Measurements from ENCODE around the gene IER2. TPM values are rescaled to one million over a fixed set of nuclear protein-coding genes. Genes with fewer than 3 reads are reported as not detected.
"Not testable (repeated sequence)": the region's sequence is repeated elsewhere in the genome, so short reads cannot be mapped to it uniquely, and the experiment has no call there.

Gene IER2
- total RNA-seq, 1 experiment from 2014 or later: 247 TPM

DNA sequence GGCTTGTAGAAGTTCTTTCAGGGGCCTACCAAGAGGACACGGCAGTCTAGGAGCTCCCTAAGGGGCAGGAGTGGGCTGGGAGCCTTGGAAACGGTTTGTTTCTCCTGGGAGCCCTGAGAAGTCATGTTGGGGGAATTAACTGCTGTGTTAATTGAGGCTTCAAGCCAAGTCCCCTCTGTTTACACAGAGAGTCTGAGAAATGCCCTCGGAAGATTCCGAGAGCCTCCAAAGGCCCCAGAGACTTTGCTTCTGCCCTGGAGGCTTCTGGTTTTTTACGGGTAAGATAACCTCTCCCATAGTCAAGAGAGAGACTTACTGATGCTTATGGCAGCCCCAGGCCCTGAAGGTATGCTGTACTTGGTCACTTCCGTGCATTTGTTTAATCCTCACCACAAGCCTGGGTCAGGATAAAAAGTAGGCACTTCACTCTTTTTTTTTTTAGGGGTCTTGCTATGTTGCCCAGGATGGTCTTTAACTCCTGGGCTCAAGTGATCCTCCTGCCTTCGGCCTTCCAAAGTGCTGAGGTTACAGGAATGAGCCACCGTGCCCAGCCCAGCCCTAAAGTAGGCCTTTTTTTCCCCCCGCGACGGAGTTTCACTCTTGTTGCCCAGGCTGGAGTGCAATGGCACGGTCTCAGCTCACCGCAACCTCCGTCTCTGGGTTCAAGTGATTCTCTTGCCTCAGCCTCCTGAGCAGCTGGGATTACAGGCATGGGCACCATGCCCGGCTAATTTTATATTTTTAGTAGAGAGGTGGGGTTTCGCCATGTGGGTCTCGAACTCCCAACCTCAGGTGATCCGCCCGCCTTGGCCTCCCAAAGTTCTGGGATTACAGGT is 15.2 kb downstream of the IER2 start:
- POLR2A ChIA-PET: interaction anchor here (0.6 to 4.1 kb wide), 6 partner anchors 10 to 409 kb away, joined by 3 to 36 read pairs (median 7); partner anchors contain the start of genes IER2 and STX10
- no peaks in the 10 kb centered on the region for H3K9me2 ChIP-seq (ENCODE audit: insufficient read depth)
- CTCF ChIA-PET: interaction anchor here (0.8 to 1.9 kb wide), 2 partner anchors 29 to 188 kb away, joined by 3 to 7 read pairs; no protein-coding TSS in a partner anchor
- no peaks in the 10 kb centered on the region for H3K27me3 ChIP-seq (ENCODE audit: insufficient read depth, low read length)
- DNase-seq (ENCODE audit: low read depth, low spot score) (no peak), ATAC-seq (no peak)
- no peak for TF ChIP-seq SRF (IDR thresholded peaks at IDR 0.05; ENCODE audit: low read depth)
- H2AFZ ChIP-seq (ENCODE audit: low read depth, low read length, poor library complexity, severe bottlenecking): no peak overlapping the region
- H3K4me2 ChIP-seq (ENCODE audit: low read length): peak overlapping the region; percentile 79
- BruUV-seq (replicated peaks): no TSS peak
- H3K79me2 ChIP-seq (ENCODE audit: insufficient read depth, low read length): peaks cover 8% of the 10 kb centered on the region; the same call in 1 of the 2 replicates
- intact Hi-C loops (cut with micrococcal nuclease): no loop called here
- peak overlapping the region in 1 of 2 experiments; percentile 54; a peak in 2 of 4 replicates for H3K4me3 ChIP-seq (replicated peaks in 1 of 2; ENCODE audit: low read depth in 1 of 2, low read length in 2 of 2)
- no peaks in the 10 kb centered on the region for H3K9me3 ChIP-seq (ENCODE audit: control insufficient read depth in 1 of 2, insufficient read depth in 1 of 2, low read depth in 1 of 2, low read length in 2 of 2)
- H4K20me1 ChIP-seq (ENCODE audit: insufficient read depth): no peaks in the 10 kb centered on the region
- H3K36me3 ChIP-seq (ENCODE audit: control insufficient read depth in 1 of 2, insufficient read depth in 2 of 2, low read length in 2 of 2): no peaks in the 10 kb centered on the region
- peak overlapping the region; percentile 86 for H3K9ac ChIP-seq (ENCODE audit: low read length)
- RAD21 ChIA-PET (ENCODE audit: low non-redundant PET in 1 of 2, low total read pairs in 2 of 2, uncharacterized antibody in 2 of 2, unreplicated experiment in 2 of 2): no interaction called here
- H3K27ac ChIP-seq (ENCODE audit: low read depth, low read length): peak overlapping the region; percentile 99
- peaks cover 89 to 99% of the 10 kb centered on the region in 2 experiments for H3K4me1 ChIP-seq (ENCODE audit: control insufficient read depth in 1 of 2, insufficient read depth in 2 of 2, low read length in 2 of 2)

DNA sequence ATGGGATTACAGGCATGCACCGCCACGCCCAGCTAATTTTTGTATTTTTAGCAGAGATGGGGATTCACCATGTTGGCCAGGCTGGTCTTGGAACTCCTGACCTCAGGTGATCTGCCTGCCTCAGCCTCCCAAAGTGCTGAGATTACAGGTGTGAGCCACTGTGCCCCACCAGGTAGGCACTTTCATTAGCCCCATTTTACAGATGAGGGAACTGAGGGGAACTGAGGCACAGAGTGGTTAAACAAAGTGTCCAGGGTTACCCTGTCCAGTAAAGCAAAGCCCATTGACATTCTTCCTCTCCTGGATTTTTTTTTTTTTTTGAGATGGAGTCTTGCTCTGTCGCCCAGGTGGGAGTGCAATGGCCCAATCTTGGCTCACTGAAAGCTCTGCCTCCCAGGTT is 15.9 kb downstream of the IER2 start:
- DNase-seq (ENCODE audit: low read depth, low spot score); H3K79me2 ChIP-seq (ENCODE audit: insufficient read depth, low read length); H3K4me3 ChIP-seq (replicated peaks in 1 of 2; ENCODE audit: low read depth in 1 of 2, low read length in 2 of 2); H3K27me3 ChIP-seq (ENCODE audit: insufficient read depth, low read length); intact Hi-C loops (cut with micrococcal nuclease); H3K9me2 ChIP-seq (ENCODE audit: insufficient read depth); CTCF ChIA-PET; BruUV-seq (replicated peaks); H3K36me3 ChIP-seq (ENCODE audit: control insufficient read depth in 1 of 2, insufficient read depth in 2 of 2, low read length in 2 of 2); RAD21 ChIA-PET (ENCODE audit: low non-redundant PET in 1 of 2, low total read pairs in 2 of 2, uncharacterized antibody in 2 of 2, unreplicated experiment in 2 of 2); H4K20me1 ChIP-seq (ENCODE audit: insufficient read depth); ATAC-seq; H2AFZ ChIP-seq (ENCODE audit: low read depth, low read length, poor library complexity, severe bottlenecking); H3K9me3 ChIP-seq (ENCODE audit: control insufficient read depth in 1 of 2, insufficient read depth in 1 of 2, low read depth in 1 of 2, low read length in 2 of 2): not testable (repeated sequence)
- Histone ChIP-seq H3K9ac (ENCODE audit: low read length) (peak overlapping the region; percentile 61), H3K27ac (ENCODE audit: low read depth, low read length) (peak overlapping the region; percentile 99), H3K4me2 (ENCODE audit: low read length) (peak overlapping the region; percentile 79), H3K4me1 (ENCODE audit: control insufficient read depth in 1 of 2, insufficient read depth in 2 of 2, low read length in 2 of 2) (peaks cover 89 to 99% of the 10 kb centered on the region in 2 experiments)
- POLR2A ChIA-PET: interaction anchor here (0.7 to 1.9 kb wide), 2 partner anchors 16 to 410 kb away, joined by 3 to 5 read pairs; no protein-coding TSS in a partner anchor

Measured in HCT116 (cell line).